Cardiac fibroblast (primary cell): Measurements from ENCODE around the gene FXR2.

Experiments
- DNase-seq, 2 donors: peaks; one replicate each; pipeline versions ENCODE4 v3.0.0 to v3.0.0-alpha.2; 2010; ENCODE audit warnings: low read depth in 2 of 2
- H3K4me3 ChIP-seq, 2 donors: replicated peaks in 1 of 2; 1 replicate in 1 of 2; 2 replicates in 1 of 2; pipeline ENCODE4 v1.5.1; 2011; ENCODE audit warnings: low read depth in 2 of 2, low read length in 2 of 2, mild to moderate bottlenecking in 2 of 2, moderate library complexity in 1 of 2
- CTCF ChIP-seq: IDR thresholded peaks from one replicate; pipeline ENCODE4 v1.5.1; 2011; ENCODE audit warnings: low read depth, mild to moderate bottlenecking, low read length, inconsistent platforms

Gene FXR2

DNA sequence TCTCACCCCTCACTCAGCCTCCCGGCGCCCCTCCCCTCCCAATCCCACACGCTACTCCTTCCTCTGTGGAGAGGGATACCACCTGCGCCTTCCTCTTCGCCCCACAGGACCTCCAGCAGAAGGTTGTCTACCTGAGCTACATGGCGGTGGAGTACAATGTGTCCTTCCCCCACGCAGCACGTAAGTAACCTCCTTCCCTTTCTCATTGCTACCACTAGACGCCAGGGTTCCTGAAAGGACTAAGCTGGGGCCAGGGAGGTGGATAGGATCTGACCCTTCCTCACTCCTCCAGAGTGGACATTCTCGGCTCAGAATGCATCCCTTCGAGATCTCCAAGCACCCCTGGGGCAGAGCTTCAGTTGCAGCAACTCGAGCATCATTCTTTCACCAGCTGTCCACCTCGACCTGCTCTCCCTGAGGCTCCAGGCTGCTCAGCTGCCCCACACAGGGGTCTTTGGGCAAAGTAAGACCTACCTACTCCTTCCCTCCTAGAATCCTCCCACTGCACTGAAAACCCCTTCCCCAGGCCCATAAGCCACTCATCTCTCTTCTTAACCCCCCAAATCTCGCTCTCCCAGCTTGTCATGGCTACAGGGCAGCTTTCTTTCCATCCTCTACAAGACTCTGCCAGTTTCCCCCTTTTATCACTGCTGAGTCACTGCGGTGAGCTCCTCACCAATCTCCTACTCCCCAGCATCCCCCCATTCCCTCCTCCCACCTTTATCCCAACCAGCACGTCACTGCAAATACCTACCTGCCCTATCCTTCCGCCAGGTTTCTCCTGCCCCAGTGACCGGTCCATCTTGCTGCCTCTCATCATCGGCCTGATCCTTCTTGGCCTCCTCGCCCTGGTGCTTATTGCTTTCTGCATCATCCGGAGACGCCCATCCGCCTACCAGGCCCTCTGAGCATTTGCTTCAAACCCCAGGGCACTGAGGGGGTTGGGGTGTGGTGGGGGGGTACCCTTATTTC, 33.8 kb downstream of the FXR2 start:
- no peak overlapping the region for H3K4me3 ChIP-seq
- TF ChIP-seq CTCF: no peak
- DNase-seq: no peak

GRCh38 chr17:7579834-7580603, 34.7 kb downstream of the FXR2 start:
- no peak for TF ChIP-seq CTCF
- no peak for DNase-seq
- peak overlapping the region in 1 of 2 donors; percentile 25 for H3K4me3 ChIP-seq

GRCh38 chr17:7579001-7579833, 35.5 kb downstream of the FXR2 start, which contains the start of gene CD68:
Gene CD68, plus strand, starts transcription at chr17:7579638. Its CDS starts 40 bp downstream, at chr17:7579678.
- no peak for TF ChIP-seq CTCF
- peak; percentile 92 to 96 for DNase-seq
- H3K4me3 ChIP-seq: peak within 1 kb of the TSS in 1 of 2 donors; percentile 25

DNA sequence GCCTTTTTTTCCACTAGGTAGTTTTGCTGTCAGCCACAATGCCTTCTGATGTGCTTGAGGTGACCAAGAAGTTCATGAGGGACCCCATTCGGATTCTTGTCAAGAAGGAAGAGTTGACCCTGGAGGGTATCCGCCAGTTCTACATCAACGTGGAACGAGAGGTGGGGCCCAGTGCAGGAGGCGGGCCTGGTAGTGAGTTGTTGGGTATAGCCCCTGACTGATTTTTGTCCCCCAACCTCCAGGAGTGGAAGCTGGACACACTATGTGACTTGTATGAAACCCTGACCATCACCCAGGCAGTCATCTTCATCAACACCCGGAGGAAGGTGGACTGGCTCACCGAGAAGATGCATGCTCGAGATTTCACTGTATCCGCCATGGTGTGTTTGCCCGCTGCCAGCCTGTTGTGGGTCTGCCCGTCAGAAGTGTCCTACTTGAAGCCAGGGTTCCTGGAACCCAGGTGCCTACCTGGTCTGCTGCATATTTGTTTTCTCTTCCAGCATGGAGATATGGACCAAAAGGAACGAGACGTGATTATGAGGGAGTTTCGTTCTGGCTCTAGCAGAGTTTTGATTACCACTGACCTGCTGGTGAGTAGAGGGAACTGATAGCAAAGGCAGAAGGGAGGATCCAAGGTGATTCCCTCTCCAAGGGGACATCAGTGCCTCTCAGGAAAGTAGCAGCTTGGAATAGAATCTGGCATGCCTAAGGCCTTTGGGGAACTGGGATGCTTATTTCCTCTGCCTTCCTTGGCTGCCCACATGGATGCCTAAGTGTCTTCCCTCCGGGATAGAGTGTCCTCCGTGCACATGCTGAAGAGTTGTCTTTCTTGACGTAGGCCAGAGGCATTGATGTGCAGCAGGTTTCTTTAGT, 37.1 kb downstream of the FXR2 start:
- TF ChIP-seq CTCF: no peak
- H3K4me3 ChIP-seq: no peak overlapping the region

DNA sequence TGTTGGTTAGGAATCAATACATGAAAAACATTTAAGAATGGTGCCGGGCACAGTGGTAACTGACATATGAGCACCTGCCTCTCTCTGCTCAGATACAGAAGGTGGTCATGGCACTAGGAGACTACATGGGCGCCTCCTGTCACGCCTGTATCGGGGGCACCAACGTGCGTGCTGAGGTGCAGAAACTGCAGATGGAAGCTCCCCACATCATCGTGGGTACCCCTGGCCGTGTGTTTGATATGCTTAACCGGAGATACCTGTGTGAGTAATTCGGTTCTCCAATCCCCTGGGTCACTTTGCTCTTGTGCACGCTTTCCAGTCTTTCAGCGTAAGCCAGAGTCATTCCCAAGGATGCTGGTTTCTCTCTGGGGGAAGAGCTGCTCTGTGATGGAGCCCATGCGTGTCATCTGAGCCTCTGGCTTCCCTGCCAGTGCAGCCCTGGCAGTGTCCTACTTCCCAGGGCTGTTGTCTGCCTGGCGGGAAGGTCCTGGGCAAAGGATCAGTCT, 38.2 kb downstream of the FXR2 start:
- H3K4me3 ChIP-seq: no peak overlapping the region
- TF ChIP-seq CTCF: no peak
- no peak for DNase-seq

More for the DNA sequence above, 37.1 kb downstream of the FXR2 start:
- no peak for DNase-seq
